HCT116 (cell line): ENCODE measurements around the gene HORMAD2.

Source experiments
- CEBPB ChIP-seq: IDR thresholded peaks from 2 replicates; pipeline ENCODE4 v1.6.1; 2012; ENCODE audit warnings: low read depth
- EZH2 ChIP-seq: fragments of 200-600 bp; sonication (generic); IDR thresholded peaks from 2 replicates; pipeline ENCODE4 v1.6.1; 2017; ENCODE audit warnings: antibody characterized with exemption, mixed run types
- POLR2A ChIP-seq: IDR thresholded peaks from 2 replicates; pipeline ENCODE4 v1.7.0; 2011; ENCODE audit warnings: borderline replicate concordance; ENCODE audit not compliant: insufficient read depth, insufficient read length; ENCODE audit errors: extremely low read depth
- RAD21 ChIP-seq: IDR thresholded peaks from 2 replicates; pipeline ENCODE4 v1.6.1; 2012; ENCODE audit warnings: low read depth, mild to moderate bottlenecking
- TCF7L2 ChIP-seq: IDR thresholded peaks from 2 replicates; pipeline ENCODE4 v1.7.0; 2011; ENCODE audit warnings: borderline replicate concordance, inconsistent platforms; ENCODE audit not compliant: insufficient read depth, insufficient read length; ENCODE audit errors: extremely low read depth
- TF ChIP-seq, protein P1 (sequence below), 3 experiments: fragments of 200-600 bp in 1 of 3; sonication (generic) in 1 of 3; IDR thresholded peaks in 2 of 3; conservative IDR thresholded peaks in 1 of 3; 2 replicates each; pipeline ENCODE4 v1.5.1; 2012 to 2017; ENCODE audit warnings: low read depth in 2 of 3, low read length in 2 of 3, antibody characterized with exemption in 1 of 3, borderline replicate concordance in 1 of 3, control low read depth in 1 of 3, mild to moderate bottlenecking in 1 of 3, mixed read lengths in 1 of 3, mixed run types in 1 of 3, moderate library complexity in 1 of 3; ENCODE audit not compliant: insufficient read depth in 1 of 3
- TF ChIP-seq, protein P2 (sequence below): IDR thresholded peaks from 2 replicates; pipeline ENCODE4 v1.6.1; 2012

DNA sequence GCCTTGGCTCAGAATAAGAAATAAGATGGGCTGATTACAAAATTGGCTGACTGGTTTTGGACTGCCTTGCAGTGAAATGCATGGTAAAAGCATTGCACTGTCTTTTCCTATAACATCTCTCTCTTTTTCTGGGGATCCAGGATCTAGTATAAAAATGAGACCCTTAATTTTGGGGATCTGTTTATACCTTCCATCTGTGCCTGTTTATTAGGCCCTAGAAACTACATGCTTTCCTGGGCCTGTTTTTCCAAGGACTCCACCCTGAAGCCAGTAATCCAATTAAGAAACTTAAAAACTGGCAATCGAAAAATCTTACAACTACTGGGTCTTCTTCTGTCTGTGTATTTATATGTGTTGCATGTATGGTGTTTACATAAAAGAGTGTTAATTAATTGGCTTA, 14.5 kb downstream of the HORMAD2 start:
- TF ChIP-seq, protein P1, sequence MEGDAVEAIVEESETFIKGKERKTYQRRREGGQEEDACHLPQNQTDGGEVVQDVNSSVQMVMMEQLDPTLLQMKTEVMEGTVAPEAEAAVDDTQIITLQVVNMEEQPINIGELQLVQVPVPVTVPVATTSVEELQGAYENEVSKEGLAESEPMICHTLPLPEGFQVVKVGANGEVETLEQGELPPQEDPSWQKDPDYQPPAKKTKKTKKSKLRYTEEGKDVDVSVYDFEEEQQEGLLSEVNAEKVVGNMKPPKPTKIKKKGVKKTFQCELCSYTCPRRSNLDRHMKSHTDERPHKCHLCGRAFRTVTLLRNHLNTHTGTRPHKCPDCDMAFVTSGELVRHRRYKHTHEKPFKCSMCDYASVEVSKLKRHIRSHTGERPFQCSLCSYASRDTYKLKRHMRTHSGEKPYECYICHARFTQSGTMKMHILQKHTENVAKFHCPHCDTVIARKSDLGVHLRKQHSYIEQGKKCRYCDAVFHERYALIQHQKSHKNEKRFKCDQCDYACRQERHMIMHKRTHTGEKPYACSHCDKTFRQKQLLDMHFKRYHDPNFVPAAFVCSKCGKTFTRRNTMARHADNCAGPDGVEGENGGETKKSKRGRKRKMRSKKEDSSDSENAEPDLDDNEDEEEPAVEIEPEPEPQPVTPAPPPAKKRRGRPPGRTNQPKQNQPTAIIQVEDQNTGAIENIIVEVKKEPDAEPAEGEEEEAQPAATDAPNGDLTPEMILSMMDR (IDR thresholded peaks at IDR 0.05 in 2 of 3, conservative IDR thresholded peaks at IDR 0.05 in 1 of 3; ENCODE audit: borderline replicate concordance in 1 of 3, insufficient read depth in 1 of 3, low read depth in 2 of 3, low read length in 2 of 3), result no peak
- TF ChIP-seq, protein P2, sequence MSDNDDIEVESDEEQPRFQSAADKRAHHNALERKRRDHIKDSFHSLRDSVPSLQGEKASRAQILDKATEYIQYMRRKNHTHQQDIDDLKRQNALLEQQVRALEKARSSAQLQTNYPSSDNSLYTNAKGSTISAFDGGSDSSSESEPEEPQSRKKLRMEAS, result no peak
- TF ChIP-seq POLR2A (no peak), RAD21 (no peak), CEBPB (no peak), EZH2 (no peak), TCF7L2 (no peak)
